ENCODE results near the gene LLGL2. TPM values are rescaled to one million over a fixed set of nuclear protein-coding genes. Genes with fewer than 3 reads are reported as not detected.
"Not testable (repeated sequence)": the region's sequence is repeated elsewhere in the genome, so short reads cannot be mapped to it uniquely, and the experiment has no call there.

Gene LLGL2, protein sequence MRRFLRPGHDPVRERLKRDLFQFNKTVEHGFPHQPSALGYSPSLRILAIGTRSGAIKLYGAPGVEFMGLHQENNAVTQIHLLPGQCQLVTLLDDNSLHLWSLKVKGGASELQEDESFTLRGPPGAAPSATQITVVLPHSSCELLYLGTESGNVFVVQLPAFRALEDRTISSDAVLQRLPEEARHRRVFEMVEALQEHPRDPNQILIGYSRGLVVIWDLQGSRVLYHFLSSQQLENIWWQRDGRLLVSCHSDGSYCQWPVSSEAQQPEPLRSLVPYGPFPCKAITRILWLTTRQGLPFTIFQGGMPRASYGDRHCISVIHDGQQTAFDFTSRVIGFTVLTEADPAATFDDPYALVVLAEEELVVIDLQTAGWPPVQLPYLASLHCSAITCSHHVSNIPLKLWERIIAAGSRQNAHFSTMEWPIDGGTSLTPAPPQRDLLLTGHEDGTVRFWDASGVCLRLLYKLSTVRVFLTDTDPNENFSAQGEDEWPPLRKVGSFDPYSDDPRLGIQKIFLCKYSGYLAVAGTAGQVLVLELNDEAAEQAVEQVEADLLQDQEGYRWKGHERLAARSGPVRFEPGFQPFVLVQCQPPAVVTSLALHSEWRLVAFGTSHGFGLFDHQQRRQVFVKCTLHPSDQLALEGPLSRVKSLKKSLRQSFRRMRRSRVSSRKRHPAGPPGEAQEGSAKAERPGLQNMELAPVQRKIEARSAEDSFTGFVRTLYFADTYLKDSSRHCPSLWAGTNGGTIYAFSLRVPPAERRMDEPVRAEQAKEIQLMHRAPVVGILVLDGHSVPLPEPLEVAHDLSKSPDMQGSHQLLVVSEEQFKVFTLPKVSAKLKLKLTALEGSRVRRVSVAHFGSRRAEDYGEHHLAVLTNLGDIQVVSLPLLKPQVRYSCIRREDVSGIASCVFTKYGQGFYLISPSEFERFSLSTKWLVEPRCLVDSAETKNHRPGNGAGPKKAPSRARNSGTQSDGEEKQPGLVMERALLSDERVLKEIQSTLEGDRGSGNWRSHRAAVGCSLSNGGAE
- 4.1 and 4.5 TPM in 2 replicates for total RNA-seq (2014; rRNA removed; shearing (Covaris generic))

DNA sequence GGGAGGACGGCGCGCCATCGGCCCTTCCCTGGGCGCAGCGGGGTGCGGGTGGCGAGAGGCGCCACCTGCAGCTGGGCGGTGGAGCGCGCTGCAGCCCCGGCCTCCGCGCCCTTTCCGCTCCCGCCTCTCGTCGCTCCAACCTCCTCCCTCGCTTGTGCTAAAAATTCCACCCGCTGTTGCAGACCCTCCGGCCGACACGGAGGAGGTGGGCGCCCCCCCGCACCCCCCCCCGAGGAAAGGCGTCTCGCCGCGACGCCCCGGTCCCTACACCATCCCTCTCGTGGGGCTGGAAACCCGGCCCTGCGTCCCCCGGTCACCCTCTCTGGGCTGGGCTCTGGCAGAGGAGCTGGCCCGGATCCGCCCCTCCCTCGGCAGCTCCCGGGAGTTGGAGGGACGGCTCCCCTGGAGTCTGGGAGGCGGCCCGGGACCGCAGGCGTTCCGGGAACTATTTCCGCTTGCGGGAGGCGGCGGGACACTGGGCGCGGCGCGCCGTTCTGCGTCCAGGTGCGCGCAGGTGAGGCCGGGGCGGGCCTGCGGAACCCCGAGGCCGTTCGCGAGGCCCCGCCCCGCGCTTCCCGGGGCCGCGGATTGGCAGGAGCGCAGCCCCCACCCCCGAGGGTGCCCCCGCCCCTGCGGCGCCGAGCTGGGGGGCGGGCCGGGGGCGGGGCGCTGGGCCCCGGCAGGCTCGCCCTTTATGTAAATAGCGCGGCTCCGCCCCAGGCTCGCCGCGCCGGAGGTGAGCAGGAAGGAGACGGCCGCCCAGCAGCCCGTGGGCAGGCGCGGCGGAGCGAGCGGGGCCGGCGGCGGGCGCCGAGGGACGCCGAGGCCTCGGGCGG lies at the start of gene LLGL2:
TSS of gene LLGL2 (plus strand) at position 728 of the 836 bp plus-strand sequence. CDS start 17,730 bp downstream, outside the sequence.
- peak; percentile 76 for DNase-seq (ENCODE audit: low read depth)

DNA sequence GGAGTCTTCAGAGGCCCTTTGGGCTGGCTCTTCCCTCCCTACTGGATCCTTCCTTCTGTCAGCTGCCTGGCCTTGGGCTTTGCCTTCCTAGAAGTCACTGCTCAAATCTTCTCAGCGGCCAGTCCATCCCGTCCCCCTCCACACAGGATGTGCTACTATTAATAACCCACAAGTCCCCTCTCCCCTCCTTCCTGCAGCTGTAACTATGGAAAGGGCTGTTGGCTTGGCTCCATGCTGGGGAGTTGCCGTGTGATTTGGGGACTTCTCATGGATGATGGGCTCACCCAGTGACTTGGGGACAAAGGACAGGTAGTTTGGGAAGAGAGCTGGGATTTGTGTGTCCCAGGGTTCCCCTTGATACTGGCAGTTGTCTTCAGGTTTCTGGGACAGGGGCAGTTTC lies 49.6 kb upstream of the LLGL2 start:
- DNase-seq (ENCODE audit: low read depth): no peak

- no peak for DNase-seq (ENCODE audit: low read depth)
Observed at GRCh38 chr17:75476271-75476671, 49.2 kb upstream of the LLGL2 start.

- DNase-seq (ENCODE audit: low read depth): no peak
Observed at GRCh38 chr17:75476752-75477489, 48.6 kb upstream of the LLGL2 start.

- not testable (repeated sequence) for DNase-seq (ENCODE audit: low read depth)
Observed at GRCh38 chr17:75477490-75477862, 48.0 kb upstream of the LLGL2 start.

DNA sequence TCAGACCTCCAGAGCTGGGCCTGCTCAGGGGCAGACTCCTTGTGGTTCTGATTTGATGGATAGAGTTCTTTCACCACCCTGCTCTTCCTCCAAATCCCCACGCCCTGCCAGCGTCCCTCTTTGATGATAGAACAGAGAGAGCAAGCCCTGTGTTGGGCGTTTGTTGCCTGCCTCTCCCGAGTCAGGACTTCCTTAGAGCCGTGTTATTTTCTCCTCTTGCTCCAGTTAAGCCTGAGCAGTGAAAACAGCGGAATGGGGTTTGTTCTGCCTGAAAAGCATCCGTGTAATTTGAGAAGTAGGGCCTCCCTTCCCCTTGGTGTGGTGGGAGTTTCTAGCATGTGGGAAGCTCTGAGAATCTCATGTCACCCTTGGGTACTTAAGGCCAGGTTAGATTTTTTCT lies 47.0 kb upstream of the LLGL2 start:
- no peak for DNase-seq (ENCODE audit: low read depth)

DNA sequence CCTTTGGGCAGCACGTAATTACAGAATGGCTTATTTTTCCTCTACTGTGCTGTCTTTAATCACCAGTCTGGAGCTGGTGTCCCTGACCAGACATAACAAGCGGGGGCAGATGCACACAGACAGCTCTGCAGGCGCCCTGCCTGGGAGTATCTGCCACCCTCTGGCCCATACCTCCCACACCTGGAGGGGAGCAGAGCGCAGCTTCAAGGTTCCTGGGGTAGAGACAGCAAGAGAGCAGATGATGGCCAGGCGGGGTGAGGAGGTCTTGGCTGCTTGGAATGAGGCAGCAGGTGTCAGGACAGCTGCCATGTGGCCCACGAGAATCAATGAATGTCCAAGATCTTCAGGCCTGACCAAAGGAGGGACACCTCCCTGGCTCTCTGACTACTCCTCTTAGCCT lies 45.2 kb upstream of the LLGL2 start:
- DNase-seq (ENCODE audit: low read depth): no peak

DNA sequence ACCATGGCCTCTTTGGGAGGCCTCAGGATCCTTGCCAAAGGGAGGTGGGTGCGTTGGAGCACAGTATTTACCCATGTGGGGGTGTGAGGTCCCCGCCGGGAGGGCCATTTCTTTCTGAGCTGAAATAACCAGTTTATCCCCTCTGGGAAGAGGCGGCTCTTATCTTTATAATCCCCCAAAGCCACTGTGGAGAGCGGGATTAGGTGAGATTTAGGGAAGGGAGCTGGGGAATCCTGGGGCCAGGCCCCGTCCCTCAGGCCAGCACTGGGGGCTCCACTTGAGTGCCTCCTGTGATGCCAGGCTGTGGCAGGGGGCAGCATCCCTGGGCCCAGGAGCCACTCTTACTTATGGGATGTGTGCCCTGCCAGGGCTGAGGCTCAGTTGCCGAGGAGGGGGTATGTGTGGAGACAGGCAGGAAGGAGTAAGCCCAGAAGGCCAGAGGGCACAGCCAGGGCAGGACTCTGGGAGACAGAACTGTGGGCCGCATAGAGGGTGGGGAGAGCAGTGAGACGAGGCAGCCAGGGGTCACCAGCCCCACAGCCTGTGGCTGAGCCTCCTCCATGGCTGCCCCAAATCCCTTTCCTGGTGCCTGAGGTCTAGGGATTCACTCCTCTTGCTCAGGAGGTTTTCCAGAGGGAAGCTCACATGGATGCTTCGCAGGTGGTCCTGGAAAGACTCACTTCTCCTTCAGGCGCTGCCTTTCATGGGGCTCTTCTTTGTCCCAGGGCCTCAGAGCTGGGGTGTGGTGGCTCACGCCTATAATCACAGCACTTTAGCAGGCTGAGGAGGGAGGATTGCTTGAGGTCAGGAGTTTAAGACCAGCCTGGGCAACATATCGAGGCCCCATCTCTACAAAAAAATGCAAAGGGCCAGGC lies 44.1 kb upstream of the LLGL2 start:
- no peak for DNase-seq (ENCODE audit: low read depth)

- DNase-seq (ENCODE audit: low read depth): no peak
Observed at GRCh38 chr17:75482098-75482942, 43.2 kb upstream of the LLGL2 start.

GRCh38 chr17:75485688-75486087 lies 39.8 kb upstream of the LLGL2 start:
- no peak for DNase-seq (ENCODE audit: low read depth)

DNA sequence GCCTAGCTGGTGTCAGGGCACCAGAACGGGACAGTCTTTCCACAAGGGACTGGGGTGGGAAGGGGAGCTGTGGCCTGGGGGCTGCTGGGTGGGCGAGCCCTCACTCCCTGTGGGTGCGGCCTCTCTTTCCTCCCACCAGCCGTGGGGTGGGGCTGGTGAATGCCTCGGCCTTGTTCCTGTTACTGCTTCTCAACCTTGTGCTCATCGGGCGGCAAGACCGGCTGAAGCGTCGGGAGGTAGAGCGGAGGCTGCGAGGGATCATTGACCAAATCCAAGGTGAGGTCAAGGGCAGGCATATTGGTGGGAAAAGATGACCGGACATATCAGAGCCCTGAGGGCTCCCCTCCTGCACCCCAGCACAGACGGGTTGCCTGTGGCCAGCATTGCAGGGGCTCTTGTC lies 39.3 kb upstream of the LLGL2 start:
- no peak for DNase-seq (ENCODE audit: low read depth)

DNA sequence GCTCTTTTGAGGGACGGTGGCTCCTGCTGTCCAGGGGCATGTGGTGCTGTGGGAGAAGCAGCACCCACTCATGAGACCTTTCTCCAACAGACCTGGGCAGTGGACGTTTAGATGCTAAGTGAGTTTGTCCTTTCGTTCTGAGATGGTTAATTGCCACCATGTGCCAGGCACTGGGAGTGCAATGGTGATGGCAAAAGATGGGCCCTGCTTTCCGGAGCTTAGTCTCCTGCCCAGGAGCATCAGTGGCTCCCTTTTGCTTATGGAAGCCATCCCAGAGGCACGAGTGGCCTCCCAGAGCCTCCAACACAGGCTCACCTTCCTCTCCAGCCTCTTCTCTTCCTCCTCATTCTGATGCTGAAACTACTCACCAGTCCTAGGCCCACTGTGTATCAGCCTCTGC lies 38.5 kb upstream of the LLGL2 start:
- DNase-seq (ENCODE audit: low read depth): no peak

GRCh38 chr17:75487351-75488070 lies 38.0 kb upstream of the LLGL2 start:
- DNase-seq (ENCODE audit: low read depth): no peak

DNA sequence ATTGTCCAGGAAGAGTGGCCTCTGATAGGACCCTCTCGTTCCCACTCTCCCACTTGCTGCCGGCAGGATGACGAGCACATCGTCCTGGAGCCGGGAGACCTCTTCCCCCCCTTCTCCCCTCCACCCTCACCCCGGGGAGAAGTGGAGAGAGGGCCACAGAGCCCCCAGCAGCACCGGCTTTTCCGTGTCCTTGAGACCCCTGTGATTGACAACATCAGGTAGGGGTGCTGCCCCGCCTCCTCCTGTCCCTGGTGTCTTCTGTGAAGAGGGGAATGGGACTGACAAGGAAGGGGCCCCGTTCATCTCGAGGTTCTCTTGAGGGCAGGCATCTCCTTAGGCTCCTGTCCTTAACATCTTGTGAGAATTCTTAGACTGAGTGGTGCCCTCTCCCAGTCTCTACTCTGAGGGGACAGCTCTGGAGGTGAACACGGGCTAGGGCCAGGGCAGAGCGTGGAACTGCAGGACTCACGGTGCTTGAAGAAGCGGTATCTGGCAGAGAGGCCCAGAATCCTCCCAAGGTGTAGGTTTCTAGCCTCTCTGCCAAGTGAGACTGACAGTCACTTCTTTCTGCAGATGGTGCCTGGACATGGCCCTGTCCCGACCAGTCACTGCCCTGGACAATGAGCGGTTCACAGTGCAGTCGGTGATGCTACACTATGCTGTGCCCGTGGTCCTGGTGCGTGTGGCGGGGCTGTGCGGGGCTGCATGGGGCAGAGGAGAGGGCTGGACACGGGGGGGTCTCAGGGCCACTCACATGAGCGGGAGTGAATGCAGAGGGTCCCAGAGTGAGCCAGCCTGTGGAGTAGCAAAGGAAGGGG lies 36.6 kb upstream of the LLGL2 start:
- DNase-seq (ENCODE audit: low read depth): no peak

DNA sequence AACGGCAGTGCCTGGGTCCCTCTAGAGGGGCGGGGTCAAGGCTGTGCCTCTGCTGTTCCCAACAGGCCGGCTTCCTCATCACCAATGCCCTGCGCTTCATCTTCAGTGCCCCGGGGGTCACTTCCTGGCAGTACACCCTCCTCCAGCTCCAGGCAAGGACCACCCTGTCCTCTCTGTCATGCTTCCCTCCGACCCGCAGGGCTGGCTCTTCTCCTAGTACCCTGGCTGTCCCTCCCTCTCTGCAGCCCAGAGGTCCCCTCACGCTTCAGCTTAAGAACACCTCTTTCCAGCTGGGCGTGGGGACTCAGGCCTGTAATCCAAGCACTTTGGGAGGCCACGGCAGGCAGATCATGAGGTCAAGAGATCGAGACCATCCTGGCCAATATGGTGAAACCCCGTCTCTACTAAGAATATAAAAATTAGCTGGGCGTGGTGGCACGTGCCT lies 36.0 kb upstream of the LLGL2 start:
- DNase-seq (ENCODE audit: low read depth): no peak

DNA sequence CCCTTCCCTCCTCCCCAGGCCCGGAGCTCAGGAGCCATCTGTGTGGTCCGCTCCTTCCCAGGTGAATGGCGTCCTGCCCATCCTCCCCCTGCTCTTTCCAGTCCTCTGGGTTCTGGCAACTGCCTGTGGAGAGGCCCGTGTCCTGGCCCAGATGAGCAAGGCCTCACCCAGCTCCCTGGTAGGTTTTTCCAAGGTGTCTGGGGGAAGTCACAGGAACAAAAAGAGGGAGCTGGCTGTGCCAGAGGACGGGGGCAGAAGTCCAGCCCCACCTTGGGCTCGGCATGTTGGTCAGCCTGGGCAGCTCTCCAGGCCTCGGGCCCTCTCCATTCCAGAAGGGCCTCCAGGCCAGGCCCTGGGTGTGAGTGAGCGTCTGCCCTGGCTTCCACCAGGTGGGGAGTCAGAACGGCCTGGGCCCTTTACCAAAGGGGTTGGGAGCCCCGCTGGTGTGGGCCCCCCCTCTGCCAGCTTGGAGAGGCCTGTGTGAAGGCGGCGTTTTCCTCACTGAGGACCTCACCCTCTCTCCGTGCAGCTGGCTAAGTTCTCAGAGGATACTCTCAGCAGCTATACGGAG lies 35.2 kb upstream of the LLGL2 start:
- DNase-seq (ENCODE audit: low read depth): no peak
